Retinal pigment epithelial cell (primary cell): ENCODE results near the gene HPCAL4.

Source experiments
- DNase-seq: peaks from one replicate; pipeline ENCODE4 v3.0.0-alpha.2; 2010; ENCODE audit warnings: low read depth
- H3K4me3 ChIP-seq: 2 replicates; pipeline ENCODE4 v1.5.1; 2011; ENCODE audit warnings: mild to moderate bottlenecking, low read length, control low read depth, moderate library complexity
- CTCF ChIP-seq: conservative IDR thresholded peaks from 2 replicates; pipeline ENCODE4 v1.5.1; 2011; ENCODE audit warnings: low read depth, low read length, control low read depth, inconsistent platforms

The HPCAL4 gene

DNA sequence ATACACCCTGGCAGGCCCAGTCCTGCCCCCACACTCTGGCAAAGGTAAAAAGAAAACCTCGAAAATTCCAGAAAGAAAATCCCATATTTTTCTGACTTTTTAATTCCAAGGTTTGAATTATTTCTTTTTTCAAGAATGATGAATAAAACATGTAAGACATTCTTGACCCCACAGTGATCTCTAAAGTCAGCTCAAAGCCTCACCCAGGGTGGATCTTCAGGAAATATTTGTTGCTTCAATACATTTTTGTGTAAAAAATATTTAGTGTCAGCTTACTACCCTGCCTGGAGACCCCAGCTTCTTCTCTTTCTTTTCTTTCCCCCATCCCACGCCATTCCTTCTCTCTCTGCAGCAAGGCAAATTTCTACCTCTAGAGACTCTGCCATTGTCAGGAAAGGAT, 12.3 kb downstream of the HPCAL4 start:
- no peak overlapping the region for H3K4me3 ChIP-seq
- no peak for TF ChIP-seq CTCF
- no peak for DNase-seq

- DNase-seq, result no peak
- no peak for TF ChIP-seq CTCF
- H3K4me3 ChIP-seq, result no peak overlapping the region
These were observed 13.6 kb downstream of the HPCAL4 start for GRCh38 chr1:39677645-39678044.

DNA sequence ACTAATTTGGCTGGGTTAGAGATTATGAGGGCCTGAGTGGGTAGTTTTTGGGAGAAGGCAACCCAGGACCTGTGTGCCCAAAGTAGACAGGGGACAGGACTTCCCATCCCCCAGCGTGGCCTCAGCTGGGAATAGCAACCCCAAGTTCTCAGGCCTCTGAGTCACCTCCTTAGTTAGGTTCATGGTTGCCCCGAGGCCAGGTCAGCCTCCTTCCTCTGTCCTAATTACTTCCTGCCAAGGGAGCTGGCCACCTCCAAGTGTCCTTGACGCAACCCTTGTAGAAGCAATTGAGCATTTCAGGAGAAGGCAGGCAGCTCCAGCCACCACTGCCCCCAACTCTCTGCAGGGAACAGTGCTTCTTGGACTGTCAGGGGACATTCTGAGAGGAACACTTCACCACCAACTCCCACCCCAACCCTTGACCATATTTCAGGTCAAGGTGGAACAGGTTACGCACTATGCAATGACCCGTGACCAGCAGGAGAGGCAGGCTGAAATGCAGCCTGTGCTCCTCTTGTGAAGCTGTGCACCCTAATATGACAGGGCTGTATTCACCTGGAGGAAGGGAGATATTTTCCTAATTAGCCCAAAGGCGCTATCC, 14.2 kb downstream of the HPCAL4 start:
- TF ChIP-seq CTCF, result no peak
- H3K4me3 ChIP-seq, result no peak overlapping the region
- DNase-seq, result no peak

GRCh38 chr1:39675220-39675619, 16.0 kb downstream of the HPCAL4 start:
- H3K4me3 ChIP-seq, result no peak overlapping the region
- no peak for TF ChIP-seq CTCF
- DNase-seq, result no peak

DNA sequence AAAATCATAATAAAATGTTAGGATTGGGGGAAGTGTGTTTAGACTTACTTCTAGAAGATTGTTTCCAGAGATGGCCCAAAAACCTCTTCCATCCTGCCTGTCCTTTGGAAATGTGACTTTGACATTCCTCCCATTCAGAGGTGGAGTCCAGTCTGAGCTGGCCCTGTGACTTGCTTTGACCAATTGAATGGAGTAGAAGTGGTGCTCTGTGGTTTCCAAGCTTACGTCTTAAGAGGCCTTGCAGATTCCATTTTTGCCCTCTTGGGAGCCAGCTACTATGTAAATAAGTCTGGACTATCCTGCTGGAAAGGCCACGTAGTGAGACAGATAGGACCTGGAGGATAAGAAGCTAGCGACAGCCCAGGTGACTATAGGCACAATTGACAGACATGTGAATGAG, 18.0 kb downstream of the HPCAL4 start:
- no peak for TF ChIP-seq CTCF
- no peak overlapping the region for H3K4me3 ChIP-seq

GRCh38 chr1:39672551-39672947, 18.7 kb downstream of the HPCAL4 start:
- DNase-seq, result no peak
- H3K4me3 ChIP-seq, result no peak overlapping the region
- TF ChIP-seq CTCF, result peak; percentile 61

More for the DNA sequence above, 18.0 kb downstream of the HPCAL4 start:
- no peak for DNase-seq

- peak within 1 kb of the TSS; percentile 29 for H3K4me3 ChIP-seq
- DNase-seq, result no peak
- TF ChIP-seq CTCF, result no peak
These were observed 19.3 kb downstream of the HPCAL4 start, which contains the start of gene NT5C1A for GRCh38 chr1:39671793-39672550. Gene NT5C1A, minus strand, starts transcription at chr1:39672107. Its CDS starts 69 bp downstream, at chr1:39672038.
